Activated CD4-positive, alpha-beta memory T cell treated with anti-CD3 and anti-CD28 coated beads, Interleukin-2, amount 10 ng/mL, durations not matched to agents 7 days and 5 days (primary cell): ENCODE results near the gene ELMOD1. TPM values are rescaled to one million over a fixed set of nuclear protein-coding genes. Genes with fewer than 3 reads are reported as not detected.

Experiments
- CTCF ChIA-PET: fragments of 350-600 bp; sonication (Branson Sonifier 250); formaldehyde crosslinking; loops from one replicate; lab custom pipeline; 2021; ENCODE audit warnings: antibody characterized with exemption, inconsistent platforms; lab: Charles Lee
- POLR2A ChIA-PET: fragments of 350-600 bp; sonication (Branson Sonifier 250); formaldehyde crosslinking; loops from one replicate; lab custom pipeline; 2021; ENCODE audit warnings: antibody characterized with exemption; lab: Charles Lee
- DNase-seq: peaks from one replicate; pipeline ENCODE4 v3.0.0-alpha.2; 2020
- H3K27ac Mint-ChIP-seq: one replicate; pipeline ENCODE4 v1.8.0; 2021; ENCODE audit warnings: mild to moderate bottlenecking, mixed read lengths
- H3K27me3 Mint-ChIP-seq: one replicate; pipeline ENCODE4 v1.8.0; 2021; ENCODE audit warnings: mixed read lengths
- H3K36me3 Mint-ChIP-seq: one replicate; pipeline ENCODE4 v1.8.0; 2021; ENCODE audit warnings: low read depth, mixed read lengths
- H3K4me1 Mint-ChIP-seq: one replicate; pipeline ENCODE4 v1.8.0; 2021; ENCODE audit warnings: mixed read lengths
- H3K4me3 Mint-ChIP-seq: one replicate; pipeline ENCODE4 v1.8.0; 2021; ENCODE audit warnings: mild to moderate bottlenecking, mixed read lengths
- H3K9me3 Mint-ChIP-seq: one replicate; pipeline ENCODE4 v1.8.0; 2021; ENCODE audit warnings: mixed read lengths
- total RNA-seq, 2 experiments: library from RNA; stranded (reverse); gene quantifications; one replicate each; pipeline ENCODE4 v1.2.3, GENCODE V29; 2021

The ELMOD1 gene
- total RNA-seq, 2 experiments from 2014 or later, result not detected

DNA sequence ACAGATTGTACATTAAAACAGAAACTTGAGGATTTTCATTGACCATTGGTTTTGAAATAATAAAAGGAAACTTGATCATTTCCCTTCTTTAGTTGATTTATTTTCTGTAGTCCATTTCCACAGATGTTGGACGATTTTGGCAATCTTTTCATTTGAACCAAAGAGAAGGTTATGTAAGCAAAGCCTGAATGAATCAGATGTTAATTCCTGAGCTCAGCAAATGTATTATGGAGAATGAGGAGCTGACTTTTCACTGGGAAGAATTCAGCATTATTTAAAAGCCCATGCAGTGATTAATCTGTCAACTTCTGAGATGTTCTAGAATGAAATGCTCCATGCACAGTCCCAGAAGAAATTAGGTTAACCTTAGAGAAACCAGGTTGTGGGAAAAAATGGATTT lies 29.0 kb downstream of the ELMOD1 start:
- Mint-ChIP-seq H3K4me3 (no peak overlapping the region), H3K9me3 (no peaks in the 10 kb centered on the region), H3K27me3 (peaks cover 15% of the 10 kb centered on the region), H3K27ac (no peak overlapping the region), H3K4me1 (no peaks in the 10 kb centered on the region), H3K36me3 (no peaks in the 10 kb centered on the region)
- CTCF ChIA-PET, result no interaction called here
- DNase-seq, result no peak
- POLR2A ChIA-PET, result no interaction called here

DNA sequence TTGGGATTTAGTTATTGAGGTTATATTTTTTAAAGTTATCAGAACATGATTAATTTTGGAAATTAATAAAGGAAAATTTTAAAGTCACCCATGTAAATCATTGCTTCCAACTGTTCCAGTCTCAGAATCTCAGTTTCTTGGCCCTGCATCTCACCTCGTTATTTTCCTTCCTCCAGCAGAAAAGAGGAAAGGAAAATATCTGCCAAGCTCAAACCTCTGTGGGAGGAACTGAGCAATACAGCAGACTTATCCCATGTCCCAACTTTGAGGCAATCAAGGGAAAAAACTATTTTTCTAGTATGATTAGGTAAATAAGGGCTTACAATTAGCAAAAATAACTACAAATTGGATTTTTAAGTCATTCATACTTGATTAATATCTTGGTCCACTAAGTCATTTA lies 30.1 kb downstream of the ELMOD1 start:
- Mint-ChIP-seq H3K4me3 (no peak overlapping the region), H3K4me1 (no peaks in the 10 kb centered on the region), H3K27me3 (peaks cover 25% of the 10 kb centered on the region), H3K36me3 (no peaks in the 10 kb centered on the region), H3K9me3 (no peaks in the 10 kb centered on the region), H3K27ac (no peak overlapping the region)
- DNase-seq, result no peak
- CTCF ChIA-PET, result no interaction called here
- POLR2A ChIA-PET, result no interaction called here

- Mint-ChIP-seq H3K27ac (no peak overlapping the region), H3K9me3 (no peaks in the 10 kb centered on the region)
- CTCF ChIA-PET, result no interaction called here
Observed at GRCh38 chr11:107623183-107623582, 32.2 kb downstream of the ELMOD1 start.

DNA sequence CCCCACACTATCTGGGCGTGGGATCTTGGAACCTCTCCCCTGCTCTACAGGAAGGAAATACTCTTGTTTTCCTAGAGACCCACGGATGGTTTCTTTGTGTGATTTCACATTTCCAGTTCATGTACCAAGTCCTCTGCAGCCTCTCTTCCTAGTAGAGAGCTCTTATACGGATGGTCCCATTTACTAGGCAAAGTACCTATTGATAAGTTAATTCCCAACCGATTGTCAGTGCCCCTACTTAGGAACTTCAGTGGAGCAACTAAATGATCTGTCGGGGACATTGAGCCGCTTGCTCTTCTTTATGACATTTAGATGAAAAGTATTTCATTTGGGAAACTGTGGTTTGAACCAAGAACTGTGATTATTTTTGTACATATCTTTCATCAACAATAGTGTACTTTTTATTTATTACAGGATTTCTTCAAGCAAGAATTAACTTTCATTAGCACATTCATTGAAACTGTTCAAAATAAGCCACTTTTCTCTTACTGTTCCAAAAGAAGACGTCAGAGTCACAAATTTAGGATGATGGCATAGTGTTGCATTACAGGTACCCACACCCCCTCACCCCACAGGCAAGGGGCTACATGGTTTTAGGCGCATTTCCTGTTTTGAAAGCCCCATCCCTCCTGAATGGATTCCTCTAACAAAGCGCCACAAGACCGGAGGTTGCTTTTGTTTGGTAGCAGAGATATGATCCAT lies 34.2 kb downstream of the ELMOD1 start:
- H3K27ac Mint-ChIP-seq, result no peak overlapping the region
- H3K4me3 Mint-ChIP-seq, result no peak overlapping the region
- ChIA-PET CTCF (no interaction called here), POLR2A (no interaction called here)
- no peaks in the 10 kb centered on the region for H3K4me1 Mint-ChIP-seq
- peaks cover 39% of the 10 kb centered on the region for H3K27me3 Mint-ChIP-seq
- no peaks in the 10 kb centered on the region for H3K9me3 Mint-ChIP-seq
- no peaks in the 10 kb centered on the region for H3K36me3 Mint-ChIP-seq
- DNase-seq, result no peak

More at GRCh38 chr11:107623183-107623582, 32.2 kb downstream of the ELMOD1 start:
- H3K36me3 Mint-ChIP-seq, result no peaks in the 10 kb centered on the region
- H3K4me3 Mint-ChIP-seq, result no peak overlapping the region
- no peaks in the 10 kb centered on the region for H3K4me1 Mint-ChIP-seq
- peaks cover 36% of the 10 kb centered on the region for H3K27me3 Mint-ChIP-seq
- POLR2A ChIA-PET, result no interaction called here
- DNase-seq, result no peak

DNA sequence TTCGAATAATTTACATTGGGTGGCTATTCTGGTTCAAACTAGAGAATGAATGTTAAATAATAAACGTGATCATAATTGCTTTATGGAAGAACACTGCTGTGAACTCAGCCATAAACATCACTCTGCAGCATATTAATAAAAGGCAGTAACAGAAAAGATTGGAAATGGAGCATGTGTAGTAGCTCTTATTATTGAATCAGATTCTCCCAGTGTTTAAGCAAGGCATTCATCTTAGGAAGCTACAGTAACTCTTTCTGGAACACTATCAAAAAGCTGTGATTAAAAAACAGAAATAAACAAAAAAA lies 34.7 kb downstream of the ELMOD1 start:
- no peak for DNase-seq
- Mint-ChIP-seq H3K4me1 (no peaks in the 10 kb centered on the region), H3K9me3 (no peaks in the 10 kb centered on the region), H3K36me3 (no peaks in the 10 kb centered on the region), H3K4me3 (no peak overlapping the region), H3K27me3 (peaks cover 39% of the 10 kb centered on the region), H3K27ac (no peak overlapping the region)
- CTCF ChIA-PET, result no interaction called here
- POLR2A ChIA-PET, result no interaction called here

- Mint-ChIP-seq H3K27ac (no peak overlapping the region), H3K27me3 (peaks cover 41% of the 10 kb centered on the region)
- CTCF ChIA-PET, result interaction anchor here (0.6 to 0.9 kb wide), 4 partner anchors 29 to 68 kb away, joined by 3 to 5 read pairs (median 3); no protein-coding TSS in a partner anchor
Observed at GRCh38 chr11:107631043-107631442, 40.1 kb downstream of the ELMOD1 start.

GRCh38 chr11:107631931-107632330 lies 41.0 kb downstream of the ELMOD1 start:
- H3K36me3 Mint-ChIP-seq, result no peaks in the 10 kb centered on the region

More at GRCh38 chr11:107631043-107631442, 40.1 kb downstream of the ELMOD1 start:
- Mint-ChIP-seq H3K4me3 (no peak overlapping the region), H3K9me3 (no peaks in the 10 kb centered on the region), H3K4me1 (no peaks in the 10 kb centered on the region), H3K36me3 (no peaks in the 10 kb centered on the region)
- no peak for DNase-seq
- POLR2A ChIA-PET, result no interaction called here

DNA sequence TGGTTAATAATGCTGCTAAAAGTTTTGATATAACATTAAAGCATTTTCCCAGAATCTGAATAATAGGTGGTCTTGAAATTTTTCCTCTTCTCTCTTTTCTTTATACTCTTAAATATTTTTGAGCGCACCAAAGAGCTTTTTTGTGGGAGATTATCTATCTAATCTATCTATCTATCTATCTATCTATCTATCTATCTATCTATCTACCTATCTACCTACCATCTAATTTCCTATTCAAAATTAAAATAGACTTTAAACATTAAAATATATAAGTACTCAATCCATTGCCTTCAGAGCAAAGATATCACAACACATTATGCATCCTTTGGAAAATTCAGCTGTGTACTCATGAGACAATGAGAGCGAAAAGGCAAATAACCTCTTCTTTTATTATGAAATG lies 55.8 kb downstream of the ELMOD1 start:
- Mint-ChIP-seq H3K4me1 (no peaks in the 10 kb centered on the region), H3K4me3 (no peak overlapping the region), H3K9me3 (no peaks in the 10 kb centered on the region), H3K27ac (no peak overlapping the region), H3K36me3 (no peaks in the 10 kb centered on the region), H3K27me3 (peaks cover 18% of the 10 kb centered on the region)
- no peak for DNase-seq
- ChIA-PET POLR2A (no interaction called here), CTCF (no interaction called here)

More at GRCh38 chr11:107631931-107632330, 41.0 kb downstream of the ELMOD1 start:
- Mint-ChIP-seq H3K27me3 (peaks cover 41% of the 10 kb centered on the region), H3K27ac (no peak overlapping the region), H3K4me3 (no peak overlapping the region), H3K9me3 (no peaks in the 10 kb centered on the region), H3K4me1 (no peaks in the 10 kb centered on the region)
- ChIA-PET CTCF (no interaction called here), POLR2A (no interaction called here)
- DNase-seq, result no peak

DNA sequence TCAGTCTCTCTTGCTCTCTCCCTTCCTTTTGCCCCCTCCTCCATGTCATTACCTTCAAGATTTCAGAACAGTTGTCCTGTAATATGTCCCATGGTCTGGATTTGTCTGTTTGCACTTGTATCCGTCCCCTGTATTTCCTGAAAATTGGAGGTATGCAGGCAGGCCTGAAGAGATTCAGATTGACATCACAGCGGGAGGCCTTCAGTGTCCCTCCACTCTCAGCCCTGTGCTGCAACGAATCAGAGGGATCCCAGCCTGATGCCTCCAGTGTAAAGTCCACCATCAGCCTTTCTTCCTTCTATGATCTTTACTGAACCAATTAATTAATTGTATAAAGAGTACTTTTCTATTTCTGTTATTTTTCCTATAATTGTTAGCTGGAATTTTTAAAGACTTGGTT lies 57.3 kb downstream of the ELMOD1 start:
- Mint-ChIP-seq H3K4me1 (no peaks in the 10 kb centered on the region), H3K27ac (no peak overlapping the region), H3K36me3 (no peaks in the 10 kb centered on the region), H3K27me3 (peaks cover 24% of the 10 kb centered on the region), H3K4me3 (no peak overlapping the region), H3K9me3 (no peaks in the 10 kb centered on the region)
- POLR2A ChIA-PET, result no interaction called here
- CTCF ChIA-PET, result no interaction called here
- DNase-seq, result no peak

- Mint-ChIP-seq H3K4me1 (no peaks in the 10 kb centered on the region), H3K36me3 (no peaks in the 10 kb centered on the region), H3K4me3 (no peak overlapping the region), H3K9me3 (no peaks in the 10 kb centered on the region), H3K27me3 (peaks cover 30% of the 10 kb centered on the region), H3K27ac (no peak overlapping the region)
- DNase-seq, result no peak
- CTCF ChIA-PET, result no interaction called here
- POLR2A ChIA-PET, result no interaction called here
Observed at GRCh38 chr11:107651672-107652071, 60.7 kb downstream of the ELMOD1 start.

- DNase-seq, result no peak
- Mint-ChIP-seq H3K36me3 (no peaks in the 10 kb centered on the region), H3K27me3 (peaks cover 30% of the 10 kb centered on the region), H3K4me3 (no peak overlapping the region), H3K4me1 (no peaks in the 10 kb centered on the region), H3K9me3 (no peaks in the 10 kb centered on the region), H3K27ac (no peak overlapping the region)
- ChIA-PET CTCF (interaction anchor here (0.5 kb wide), 1 partner anchor 43 kb away, joined by 4 read pairs; no protein-coding TSS in a partner anchor), POLR2A (no interaction called here)
Observed at GRCh38 chr11:107653076-107653475, 62.1 kb downstream of the ELMOD1 start.

GRCh38 chr11:107655602-107656001 lies 64.7 kb downstream of the ELMOD1 start:
- H3K4me1 Mint-ChIP-seq, result no peaks in the 10 kb centered on the region
- POLR2A ChIA-PET, result no interaction called here
- H3K4me3 Mint-ChIP-seq, result no peak overlapping the region
- H3K27me3 Mint-ChIP-seq, result peaks cover 21% of the 10 kb centered on the region
- H3K36me3 Mint-ChIP-seq, result no peaks in the 10 kb centered on the region
- no peaks in the 10 kb centered on the region for H3K9me3 Mint-ChIP-seq
- no peak overlapping the region for H3K27ac Mint-ChIP-seq
- no peak for DNase-seq
- CTCF ChIA-PET, result no interaction called here

DNA sequence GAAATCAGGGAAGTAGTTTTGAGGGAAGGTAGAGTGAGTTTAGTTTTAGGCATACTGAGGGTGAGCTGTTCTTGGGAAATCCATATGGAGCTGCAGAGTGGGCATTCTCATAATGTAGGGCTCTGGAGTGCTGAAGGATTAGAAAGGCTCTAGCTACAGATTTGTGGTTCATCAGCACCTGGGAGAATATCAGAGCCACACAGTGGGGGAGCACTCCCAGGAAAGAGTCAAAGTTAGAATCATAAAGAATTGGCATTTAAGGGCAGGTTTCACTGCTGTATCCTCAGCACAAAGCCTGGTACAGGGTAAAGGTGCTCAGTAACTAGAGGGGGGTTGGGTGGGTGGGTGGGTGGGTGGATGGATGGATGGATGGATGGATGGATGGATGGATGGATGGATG lies 68.4 kb downstream of the ELMOD1 start:
- Mint-ChIP-seq H3K27me3 (peaks cover 10% of the 10 kb centered on the region), H3K36me3 (no peaks in the 10 kb centered on the region), H3K4me1 (no peaks in the 10 kb centered on the region), H3K4me3 (no peak overlapping the region), H3K9me3 (no peaks in the 10 kb centered on the region), H3K27ac (no peak overlapping the region)
- POLR2A ChIA-PET, result no interaction called here
- CTCF ChIA-PET, result no interaction called here
- DNase-seq, result no peak

GRCh38 chr11:107660066-107660465 lies 69.1 kb downstream of the ELMOD1 start:
- Mint-ChIP-seq H3K36me3 (no peaks in the 10 kb centered on the region), H3K4me1 (no peaks in the 10 kb centered on the region), H3K4me3 (no peak overlapping the region), H3K27ac (no peak overlapping the region), H3K27me3 (peaks cover 12% of the 10 kb centered on the region), H3K9me3 (no peaks in the 10 kb centered on the region)
- DNase-seq, result no peak
- ChIA-PET POLR2A (no interaction called here), CTCF (interaction anchor here (0.6 kb wide), 1 partner anchor 29 kb away, joined by 5 read pairs; no protein-coding TSS in a partner anchor)
